Fibroblast of upper back skin (primary cell): ENCODE measurements around the gene DAB2IP.
A peak's percentile ranks its signal among the peaks of the same experiment; 100 is the strongest.

ENCODE experiments used
- DNase-seq: peaks from one replicate; pipeline ENCODE4 v3.0.0-alpha.2; 2013

Gene DAB2IP

DNA sequence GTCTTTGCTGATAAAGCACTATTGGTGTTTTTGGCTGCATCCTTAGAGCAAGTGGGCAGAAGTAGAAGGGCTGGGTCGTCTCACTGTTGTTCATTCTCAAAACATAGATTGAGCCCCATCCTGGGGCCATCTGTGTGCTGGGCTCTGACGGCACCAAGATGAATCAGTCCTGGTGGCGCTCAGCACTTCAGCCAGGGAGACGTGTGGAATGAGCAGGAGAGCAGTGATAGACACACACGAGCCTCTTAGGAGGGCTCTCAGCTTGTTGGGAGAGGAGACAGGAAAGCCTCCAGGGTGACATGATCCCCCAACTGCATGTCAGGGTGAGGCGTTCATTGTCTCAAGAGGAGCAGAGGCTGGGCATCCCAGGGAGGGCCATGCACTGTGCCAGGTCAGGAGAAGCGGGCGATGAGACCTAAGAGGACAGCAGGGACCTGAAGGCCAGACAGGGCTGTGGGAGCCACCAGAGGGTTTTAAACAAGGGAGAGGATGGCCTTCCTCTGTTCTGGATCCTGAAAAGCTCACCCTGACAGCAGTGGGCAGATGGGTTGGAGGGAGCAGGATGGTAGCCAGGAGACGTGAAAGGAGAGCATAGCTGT lies 115.8 kb downstream of the DAB2IP start:
- peak; percentile 43 for DNase-seq

GRCh38 chr9:121768416-121769015 lies 117.1 kb downstream of the DAB2IP start:
- DNase-seq: no peak

DNA sequence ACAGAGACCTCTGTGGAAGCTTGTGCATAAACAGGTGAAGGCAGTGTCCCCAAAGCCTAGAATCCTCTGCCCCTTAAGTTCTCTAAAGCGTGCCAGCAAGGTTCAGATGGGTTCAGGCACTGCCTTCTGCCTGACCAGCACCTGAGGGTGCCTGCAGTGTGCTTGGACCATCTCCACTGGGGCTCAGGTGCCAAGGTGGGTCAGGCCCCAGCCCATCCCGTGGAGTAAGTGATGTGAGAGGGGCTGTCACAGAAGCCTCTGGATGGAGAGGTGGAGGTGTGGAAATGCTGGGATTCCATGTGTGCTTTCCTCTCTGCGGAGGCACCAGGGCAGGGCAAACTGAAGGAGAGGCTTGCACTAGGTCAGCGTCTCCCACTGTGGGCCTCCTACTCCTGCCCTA lies 118.5 kb downstream of the DAB2IP start:
- no peak for DNase-seq

GRCh38 chr9:121770415-121771273 lies 119.2 kb downstream of the DAB2IP start:
- DNase-seq: peak; percentile 84

DNA sequence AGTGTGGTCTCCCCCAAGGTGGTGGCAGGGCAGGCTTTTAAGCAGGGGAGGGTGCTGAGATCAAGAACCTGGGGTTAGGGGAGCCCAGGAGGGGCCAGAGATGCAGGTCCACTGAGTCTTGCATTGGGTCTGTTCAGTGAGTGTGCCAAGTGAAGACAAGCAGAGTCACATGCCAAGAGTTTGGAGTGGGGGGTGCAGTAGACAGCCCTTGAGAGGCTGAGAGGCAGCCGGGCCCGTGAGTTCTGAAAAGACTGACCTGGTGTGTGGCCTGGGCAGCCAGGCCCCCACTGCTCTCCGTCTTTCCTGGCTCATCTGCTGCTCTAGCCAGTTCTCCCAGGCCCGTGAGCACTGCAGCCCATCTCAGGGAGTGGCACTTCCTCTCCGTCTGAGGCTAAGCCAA lies 120.0 kb downstream of the DAB2IP start:
- DNase-seq: peak; percentile 23

GRCh38 chr9:121771851-121772599 lies 120.6 kb downstream of the DAB2IP start:
- DNase-seq: no peak

- DNase-seq: no peak
These were observed 121.3 kb downstream of the DAB2IP start for GRCh38 chr9:121772600-121773285.

DNA sequence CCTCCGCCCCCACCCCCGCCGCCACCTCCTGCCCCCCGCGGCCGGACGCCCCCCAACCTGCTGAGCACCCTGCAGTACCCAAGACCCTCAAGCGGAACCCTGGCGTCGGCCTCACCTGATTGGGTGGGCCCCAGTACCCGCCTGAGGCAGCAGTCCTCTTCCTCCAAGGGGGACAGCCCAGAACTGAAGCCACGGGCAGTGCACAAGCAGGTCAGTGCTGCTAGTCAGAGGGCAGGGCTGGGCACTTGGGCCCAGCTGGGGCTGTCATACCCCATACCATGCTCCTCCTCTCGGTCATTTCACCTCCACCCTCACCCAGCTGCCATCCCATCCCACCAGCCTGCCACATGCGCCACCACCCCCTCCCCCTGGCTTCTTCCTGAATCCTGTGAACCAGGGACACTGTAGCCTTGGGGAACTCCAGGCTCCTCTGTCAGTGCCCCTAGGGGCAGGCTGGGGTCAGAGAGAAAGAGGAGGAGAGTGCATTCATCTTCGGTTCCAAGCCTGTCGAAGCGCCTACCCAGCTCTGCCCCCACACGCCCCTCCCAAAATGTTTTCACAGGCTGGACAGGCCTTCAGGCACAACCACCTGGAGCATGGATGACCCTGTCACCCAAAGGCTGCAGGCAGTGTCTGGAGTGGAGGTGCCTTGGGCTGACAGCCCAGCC lies 122.0 kb downstream of the DAB2IP start:
- no peak for DNase-seq

DNA sequence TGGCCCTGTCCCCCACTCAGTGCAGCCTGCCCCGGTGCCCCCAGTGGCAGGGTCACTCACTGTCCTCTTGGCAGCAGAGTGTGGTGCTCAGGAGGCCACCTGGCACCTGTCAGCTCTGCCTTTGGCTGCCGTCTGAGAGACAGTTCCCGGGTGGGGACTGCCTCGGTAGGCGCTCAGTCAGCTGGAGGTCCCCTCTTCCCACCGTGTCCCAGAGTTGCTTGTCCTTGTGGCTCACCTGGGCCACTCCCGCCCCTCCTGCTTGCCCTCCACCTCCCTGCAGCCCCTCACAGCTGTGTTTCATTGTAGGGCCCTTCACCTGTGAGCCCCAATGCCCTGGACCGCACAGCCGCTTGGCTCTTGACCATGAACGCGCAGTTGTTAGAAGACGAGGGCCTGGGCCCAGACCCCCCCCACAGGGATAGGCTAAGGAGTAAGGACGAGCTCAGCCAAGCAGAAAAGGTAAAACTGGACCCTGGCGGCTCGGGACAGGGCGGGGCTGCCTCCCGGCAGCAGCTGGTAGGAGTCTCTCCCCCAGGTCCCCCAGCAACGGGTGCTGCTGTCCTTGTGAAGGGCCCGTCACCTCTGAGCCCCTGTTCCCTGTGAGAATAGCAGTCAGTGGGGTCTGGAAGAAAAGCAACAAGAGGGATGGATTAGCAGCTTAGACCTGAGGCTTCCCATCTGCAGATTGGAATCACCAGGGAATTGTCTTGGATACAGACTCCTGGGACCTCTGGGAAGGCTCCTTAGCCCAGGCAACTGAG lies 122.7 kb downstream of the DAB2IP start:
- no peak for DNase-seq

- DNase-seq: no peak
These were observed 123.5 kb downstream of the DAB2IP start for GRCh38 chr9:121774715-121775613.

- no peak for DNase-seq
These were observed 124.7 kb downstream of the DAB2IP start for GRCh38 chr9:121776001-121776738.

GRCh38 chr9:121776739-121777637 lies 125.6 kb downstream of the DAB2IP start:
- DNase-seq: no peak

- DNase-seq: peak; percentile 23
These were observed 127.1 kb downstream of the DAB2IP start for GRCh38 chr9:121778252-121779225.

- peak; percentile 18 for DNase-seq
These were observed 128.1 kb downstream of the DAB2IP start for GRCh38 chr9:121779381-121780117.

DNA sequence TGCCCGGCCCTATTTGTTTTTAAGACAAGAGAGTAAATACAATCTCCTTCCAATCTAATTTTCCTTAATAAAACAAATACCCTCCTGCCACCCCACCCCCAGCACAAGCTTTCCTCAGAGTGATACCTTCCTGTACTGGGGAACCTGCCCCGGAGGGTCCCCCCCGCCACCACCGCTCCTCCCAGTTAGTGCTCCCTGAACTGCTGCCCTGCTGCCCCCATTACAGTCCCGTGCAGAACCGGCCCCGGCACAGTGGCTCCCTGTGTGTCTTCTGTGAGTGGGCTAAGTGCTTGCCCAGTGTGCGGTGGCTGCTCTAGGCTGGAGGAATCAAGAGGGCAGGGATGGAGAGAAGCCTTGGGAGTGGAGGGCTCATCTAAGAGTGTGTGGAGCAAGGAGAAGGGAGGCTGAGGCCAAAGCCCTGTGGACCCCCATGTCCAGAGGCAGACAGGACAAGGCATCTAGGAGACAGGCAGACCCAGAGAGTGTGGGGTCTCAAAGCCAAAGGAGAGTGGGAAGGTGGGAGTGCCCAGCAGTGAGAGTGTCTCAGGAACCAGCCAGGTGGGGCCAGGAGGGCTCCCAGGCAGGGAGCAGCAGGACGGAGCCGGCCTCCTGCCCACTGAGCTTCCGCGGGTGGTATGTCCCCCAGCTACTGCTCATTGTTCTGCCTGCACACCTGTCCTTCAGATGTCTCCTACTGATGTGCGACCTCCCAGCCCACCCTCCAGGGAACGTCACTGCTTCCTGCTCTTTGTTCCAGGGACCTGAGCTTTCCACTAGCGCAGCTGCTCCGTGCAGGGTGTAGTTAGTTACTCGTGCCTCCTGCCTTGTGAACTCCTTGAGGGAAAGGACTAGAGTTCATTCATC lies 129.0 kb downstream of the DAB2IP start:
- no peak for DNase-seq
